ENCODE results near the gene AUTS2. TPM values are rescaled to one million over a fixed set of nuclear protein-coding genes. Genes with fewer than 3 reads are reported as not detected.

Gene AUTS2
- total and polyA plus RNA-seq, 9 of the 15 experiments (the other 6 are each of a cell fraction or from before 2014, with no cell fraction given) = 0.58 TPM; not detected in 8

GRCh38 chr7:70632400-70632799 lies 1034.1 kb downstream of the AUTS2 start (continued):
- no peak for TF ChIP-seq AFF4 (CRISPR knock-in tag; IDR thresholded peaks at IDR 0.05)
- TF ChIP-seq VEZF1 (CRISPR knock-in tag; IDR thresholded peaks at IDR 0.05) = no peak
- no peak for TF ChIP-seq DEAF1 (CRISPR knock-in tag; IDR thresholded peaks at IDR 0.05)
- no peak for TF ChIP-seq ZNF384 (IDR thresholded peaks at IDR 0.05; ENCODE audit: low read depth, low read length)
